GM23248 (cell line): ENCODE data around the gene MYOM3.

Source experiments
- EZH2 ChIP-seq: fragments of 200-600 bp; sonication (generic); IDR thresholded peaks from 2 replicates; pipeline ENCODE4 v1.6.1; 2018; ENCODE audit warnings: antibody characterized with exemption, mild to moderate bottlenecking; ENCODE audit not compliant: insufficient read depth, poor library complexity, severe bottlenecking
- EZH2phosphoT487 ChIP-seq: fragments of 200-600 bp; sonication (generic); IDR thresholded peaks from 2 replicates; pipeline ENCODE4 v1.6.1; 2018; ENCODE audit warnings: antibody characterized with exemption, moderate library complexity, mild to moderate bottlenecking, low read depth; ENCODE audit not compliant: insufficient read depth

DNA sequence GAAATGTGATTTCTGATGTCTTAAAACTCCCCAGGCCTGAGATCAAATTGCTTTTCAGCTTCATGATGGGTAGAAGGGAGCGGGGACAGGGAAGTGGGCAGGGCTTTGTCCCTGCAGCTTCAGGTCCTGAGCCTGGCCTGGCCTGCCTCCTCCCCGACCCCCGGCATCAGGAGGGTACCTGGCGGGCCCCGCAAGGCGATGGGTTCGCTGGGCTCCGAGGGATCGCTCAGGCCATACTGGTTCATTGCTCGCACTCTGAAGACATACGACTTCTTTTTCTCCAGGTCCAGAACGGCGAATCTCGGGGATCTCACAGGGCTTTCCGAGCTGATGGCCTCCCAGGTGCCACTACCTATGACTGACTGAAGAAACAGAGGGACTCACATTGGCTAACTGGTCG lies 25.5 kb downstream of the MYOM3 start:
- TF ChIP-seq EZH2 (no peak), EZH2phosphoT487 (no peak)
